AG09319 (cell line): ENCODE results near the gene SHD.

Source experiments
- DNase-seq: peaks from one replicate; pipeline ENCODE4 v3.0.0-alpha.2; 2010; ENCODE audit warnings: low read depth; ENCODE audit errors: extremely low read depth
- TF ChIP-seq, protein P1 (sequence below): IDR thresholded peaks from 2 replicates; pipeline ENCODE4 v1.5.1; 2011; ENCODE audit warnings: low read depth, mild to moderate bottlenecking, inconsistent platforms, low read length, moderate library complexity

The SHD gene

DNA sequence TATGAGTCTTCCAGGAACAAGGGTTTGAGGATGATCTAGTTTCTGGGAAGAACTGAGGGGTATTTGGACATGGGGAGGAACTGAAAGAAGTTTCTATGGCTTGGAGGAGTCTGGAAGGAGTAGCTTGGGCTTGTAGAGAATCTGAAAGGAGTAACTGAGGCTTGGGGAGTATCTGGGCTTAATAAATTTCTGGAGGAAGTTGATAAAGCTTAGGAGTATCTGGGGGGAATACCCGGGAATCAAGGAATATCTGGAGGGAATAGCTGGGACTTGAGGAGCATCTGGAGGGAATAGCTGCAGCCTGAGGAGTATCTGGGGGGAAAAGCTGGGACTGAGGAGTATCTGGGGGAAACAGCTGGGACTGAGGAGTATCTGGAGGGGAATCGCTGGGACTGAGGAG lies 41.4 kb downstream of the SHD start:
- TF ChIP-seq, protein P1, sequence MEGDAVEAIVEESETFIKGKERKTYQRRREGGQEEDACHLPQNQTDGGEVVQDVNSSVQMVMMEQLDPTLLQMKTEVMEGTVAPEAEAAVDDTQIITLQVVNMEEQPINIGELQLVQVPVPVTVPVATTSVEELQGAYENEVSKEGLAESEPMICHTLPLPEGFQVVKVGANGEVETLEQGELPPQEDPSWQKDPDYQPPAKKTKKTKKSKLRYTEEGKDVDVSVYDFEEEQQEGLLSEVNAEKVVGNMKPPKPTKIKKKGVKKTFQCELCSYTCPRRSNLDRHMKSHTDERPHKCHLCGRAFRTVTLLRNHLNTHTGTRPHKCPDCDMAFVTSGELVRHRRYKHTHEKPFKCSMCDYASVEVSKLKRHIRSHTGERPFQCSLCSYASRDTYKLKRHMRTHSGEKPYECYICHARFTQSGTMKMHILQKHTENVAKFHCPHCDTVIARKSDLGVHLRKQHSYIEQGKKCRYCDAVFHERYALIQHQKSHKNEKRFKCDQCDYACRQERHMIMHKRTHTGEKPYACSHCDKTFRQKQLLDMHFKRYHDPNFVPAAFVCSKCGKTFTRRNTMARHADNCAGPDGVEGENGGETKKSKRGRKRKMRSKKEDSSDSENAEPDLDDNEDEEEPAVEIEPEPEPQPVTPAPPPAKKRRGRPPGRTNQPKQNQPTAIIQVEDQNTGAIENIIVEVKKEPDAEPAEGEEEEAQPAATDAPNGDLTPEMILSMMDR: no peak
- no peak for DNase-seq

DNA sequence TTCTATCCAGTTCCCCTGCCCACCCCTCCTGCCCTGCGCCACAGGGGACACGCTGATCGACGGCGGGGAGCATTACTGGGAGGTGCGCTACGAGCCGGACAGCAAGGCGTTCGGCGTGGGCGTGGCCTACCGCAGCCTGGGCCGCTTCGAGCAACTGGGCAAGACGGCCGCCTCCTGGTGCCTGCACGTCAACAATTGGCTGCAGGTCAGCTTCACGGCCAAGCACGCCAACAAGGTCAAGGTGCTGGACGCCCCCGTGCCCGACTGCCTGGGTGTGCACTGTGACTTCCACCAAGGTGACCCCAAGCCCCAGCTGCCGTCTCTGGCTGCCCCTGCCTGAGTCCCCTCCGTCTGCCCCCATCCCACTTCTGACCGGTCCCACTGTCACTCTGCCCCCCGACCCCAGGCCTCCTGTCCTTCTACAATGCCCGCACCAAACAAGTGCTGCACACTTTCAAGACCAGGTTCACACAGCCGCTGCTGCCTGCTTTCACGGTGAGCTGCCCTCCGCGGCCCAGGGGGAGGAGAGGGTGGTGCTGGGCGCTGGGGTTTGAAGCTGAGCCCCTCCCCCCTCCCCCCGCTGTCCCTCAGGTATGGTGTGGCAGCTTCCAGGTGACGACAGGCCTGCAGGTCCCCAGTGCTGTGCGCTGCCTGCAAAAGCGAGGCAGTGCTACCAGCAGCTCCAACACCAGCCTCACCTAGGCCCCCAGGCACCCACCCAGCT lies 44.0 kb downstream of the SHD start:
- TF ChIP-seq, protein P1: no peak
- no peak for DNase-seq

DNA sequence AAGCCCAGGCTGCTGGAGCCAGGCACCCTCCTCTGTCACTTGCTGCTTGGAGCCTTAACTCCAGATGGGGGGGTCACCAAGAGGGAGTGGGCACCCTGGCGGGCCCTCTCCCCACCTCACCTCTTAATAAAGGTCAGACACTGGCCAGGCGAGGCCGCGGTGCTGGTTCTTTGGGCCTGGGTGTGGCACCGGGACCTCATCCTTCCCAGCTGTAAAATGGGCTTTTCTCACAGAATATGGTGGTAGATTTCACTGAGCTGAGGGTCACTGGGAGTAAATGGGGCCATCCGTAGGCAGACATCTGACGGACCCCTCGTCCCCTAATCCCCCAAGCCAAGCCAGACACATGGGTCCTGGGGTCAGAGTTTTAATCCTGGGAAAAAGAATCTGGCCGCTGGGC lies 44.6 kb downstream of the SHD start:
- TF ChIP-seq, protein P1: no peak
- DNase-seq: no peak

DNA sequence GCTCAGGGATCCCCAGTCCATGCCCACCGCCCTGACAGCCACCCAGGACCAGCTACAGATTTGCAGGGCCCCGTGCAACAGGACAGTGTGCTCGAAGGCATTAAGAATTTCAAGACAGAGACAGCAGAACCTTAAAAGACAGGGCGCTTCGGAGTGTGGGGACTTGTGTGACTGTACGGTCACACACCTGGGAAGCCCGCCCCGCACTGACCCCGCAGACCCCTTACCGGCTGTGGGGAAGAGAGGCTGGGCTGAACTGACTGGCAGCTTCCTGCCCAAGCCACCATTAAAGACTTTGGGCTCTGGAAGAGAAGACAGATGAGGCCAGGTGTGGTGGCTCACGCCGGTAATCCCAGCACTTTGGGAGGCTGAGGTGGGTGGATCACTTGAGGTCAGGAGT lies 45.2 kb downstream of the SHD start:
- DNase-seq: no peak
- TF ChIP-seq, protein P1: no peak

DNA sequence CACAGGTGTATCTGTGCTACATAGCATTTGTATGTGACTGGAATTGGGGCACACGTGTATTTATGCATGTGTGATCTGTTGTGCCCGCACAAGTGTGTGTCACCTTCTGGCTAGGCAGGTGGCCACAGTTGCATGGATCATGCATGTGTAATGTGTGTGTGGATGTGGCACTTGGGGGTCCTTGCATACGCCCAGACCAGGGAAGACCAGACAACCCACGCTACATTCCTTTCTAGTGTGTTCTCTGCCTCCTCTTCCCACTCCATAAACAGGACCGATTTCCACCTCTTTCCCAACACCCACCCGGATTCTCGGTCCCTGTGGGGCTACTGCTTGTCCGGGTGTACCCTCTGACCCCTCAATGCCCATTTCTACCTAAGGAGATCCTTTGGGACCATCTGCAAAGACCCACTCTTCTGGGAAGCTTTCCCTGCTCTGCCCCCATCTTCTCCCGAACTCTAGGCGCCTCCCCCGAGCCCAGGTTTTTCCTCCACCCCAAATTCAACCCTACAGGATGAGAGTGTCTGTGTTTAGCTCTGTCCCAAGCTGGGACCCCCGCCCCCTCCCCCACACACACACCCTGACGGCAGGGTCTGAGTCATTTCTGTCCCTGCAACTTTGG lies 47.3 kb downstream of the SHD start:
- TF ChIP-seq, protein P1: no peak
- DNase-seq: no peak

DNA sequence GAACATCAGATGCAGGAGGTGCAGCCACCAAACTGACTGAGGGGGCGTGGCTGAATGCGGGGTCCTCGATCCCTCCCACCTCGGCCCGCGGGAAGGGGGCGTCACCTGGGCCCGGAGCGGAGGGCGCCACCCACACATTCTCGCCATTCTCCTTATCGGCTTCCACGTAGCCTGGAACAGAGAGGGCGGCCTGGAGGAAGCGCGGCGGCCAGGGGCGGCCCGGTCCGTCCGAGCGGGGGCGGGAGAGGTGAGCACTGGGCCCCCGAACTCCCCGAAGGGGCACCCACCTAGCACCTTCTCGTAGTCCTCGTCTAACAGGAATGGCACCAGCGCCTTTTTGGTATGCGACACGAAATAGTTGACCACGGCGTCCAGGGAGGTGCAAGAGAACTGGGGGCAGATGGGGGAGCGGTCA lies 47.8 kb downstream of the SHD start:
- TF ChIP-seq, protein P1: no peak
- DNase-seq: no peak

DNA sequence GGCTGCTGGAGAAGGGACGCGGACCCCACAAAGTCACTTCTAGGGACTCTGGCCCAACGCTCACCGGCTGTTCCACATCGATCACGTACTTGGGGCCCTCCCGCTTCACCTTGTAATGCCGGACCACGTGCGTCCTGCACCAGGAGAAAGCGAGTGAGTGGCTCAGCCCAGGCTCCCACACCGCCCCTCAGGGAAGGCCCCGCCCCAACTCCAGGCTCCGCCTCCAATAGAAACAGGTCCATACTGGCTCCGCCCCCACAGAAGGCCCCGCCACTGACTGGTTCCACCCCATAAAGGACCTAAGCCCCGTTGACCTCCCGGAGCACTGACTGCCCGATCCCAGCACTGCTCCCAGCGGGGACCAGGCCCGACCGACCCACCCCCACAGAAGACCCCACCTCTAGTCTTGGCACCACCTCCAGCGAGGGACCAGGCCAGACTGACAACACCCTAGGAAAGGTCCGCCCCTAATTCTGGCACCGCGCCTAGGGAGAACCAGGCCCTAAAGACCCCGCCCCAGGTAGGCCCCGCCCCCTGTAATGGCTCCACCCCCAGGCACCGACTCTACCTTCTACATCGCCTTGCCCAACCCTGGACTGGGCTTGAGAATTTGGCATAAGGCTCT lies 48.3 kb downstream of the SHD start:
- no peak for DNase-seq
- TF ChIP-seq, protein P1: no peak
